HepG2 (cell line): ENCODE data around the gene NEK11. TPM values are rescaled to one million over a fixed set of nuclear protein-coding genes. Genes with fewer than 3 reads are reported as not detected.

ENCODE experiments used
- ATF2 ChIP-seq: sonication (generic); formaldehyde crosslinking; IDR thresholded peaks from 2 replicates; pipeline ENCODE4 v1.4.0; 2020; ENCODE audit warnings: missing genetic modification reagents
- DMTF1 ChIP-seq: sonication (generic); formaldehyde crosslinking; IDR thresholded peaks from 2 replicates; pipeline ENCODE4 v1.4.0; 2020; ENCODE audit warnings: mild to moderate bottlenecking, missing genetic modification reagents
- DPF2 ChIP-seq: sonication (generic); formaldehyde crosslinking; IDR thresholded peaks from 2 replicates; pipeline ENCODE4 v1.4.0; 2020; ENCODE audit warnings: mild to moderate bottlenecking, low read depth, missing genetic modification reagents, borderline replicate concordance
- HIVEP1 ChIP-seq: sonication (generic); formaldehyde crosslinking; IDR thresholded peaks from 2 replicates; pipeline ENCODE4 v1.4.0; 2020; ENCODE audit warnings: mild to moderate bottlenecking, missing genetic modification reagents
- HOXA7 ChIP-seq: sonication (generic); formaldehyde crosslinking; IDR thresholded peaks from 2 replicates; pipeline ENCODE4 v1.8.1; 2022; ENCODE audit warnings: mild to moderate bottlenecking, missing genetic modification reagents, moderate library complexity
- IKZF1 ChIP-seq: fragments of 450-650 bp; IDR thresholded peaks from 2 replicates; pipeline ENCODE4 v1.7.1; 2016
- PAX8 ChIP-seq: sonication (generic); formaldehyde crosslinking; IDR thresholded peaks from 2 replicates; pipeline ENCODE4 v1.8.0; 2022; ENCODE audit warnings: mild to moderate bottlenecking, missing genetic modification reagents, borderline replicate concordance
- PREB ChIP-seq: sonication (generic); formaldehyde crosslinking; IDR thresholded peaks from 2 replicates; pipeline ENCODE4 v1.4.0; 2020; ENCODE audit warnings: missing genetic modification reagents
- STAG1 ChIP-seq: sonication (generic); formaldehyde crosslinking; IDR thresholded peaks from 2 replicates; pipeline ENCODE4 v1.4.0; 2020; ENCODE audit warnings: missing genetic modification reagents
- THAP7 ChIP-seq: sonication (generic); formaldehyde crosslinking; IDR thresholded peaks from 2 replicates; pipeline ENCODE4 v1.8.1; 2023; ENCODE audit warnings: mild to moderate bottlenecking, missing genetic modification reagents
- ZFP37 ChIP-seq: sonication (generic); formaldehyde crosslinking; IDR thresholded peaks from 2 replicates; pipeline ENCODE4 v1.4.0; 2020; ENCODE audit warnings: missing genetic modification reagents, borderline replicate concordance
- ZMYM3 ChIP-seq: sonication (generic); formaldehyde crosslinking; IDR thresholded peaks from 2 replicates; pipeline ENCODE4 v1.5.1; 2020; ENCODE audit warnings: mild to moderate bottlenecking, missing genetic modification reagents
- ZNF256 ChIP-seq: sonication (generic); formaldehyde crosslinking; conservative IDR thresholded peaks from 2 replicates; pipeline ENCODE4 v1.4.0; 2020; ENCODE audit warnings: missing genetic modification reagents
- polyA plus RNA-seq, 8 experiments: library from polyadenylated mRNA; depleted of rRNA in 3 of 8; stranded (reverse) in 7 of 8; unstranded in 1 of 8; fragments of >200 nt; fragmentation: Illumina TruSeq in 4 of 8; extraction: Trizol in 4 of 8; gene quantifications; 2 replicates each; pipeline versions ENCODE4 v1.2.1 to v1.2.3, GENCODE V29; 2011 to 2016; ENCODE audit warnings: low read depth in 4 of 8, missing spikeins in 1 of 8, mixed read lengths in 1 of 8; ENCODE audit not compliant: insufficient read depth in 1 of 8
- total RNA-seq, 5 experiments: library from RNA; depleted of rRNA; stranded (reverse); fragments of >200 nt; fragmentation: Illumina TruSeq; extraction: Trizol; gene quantifications; 2 replicates each; pipeline ENCODE4 v1.2.3, GENCODE V29; 2016; ENCODE audit warnings: low read depth in 1 of 5
- TF ChIP-seq, protein P1 (sequence below): sonication (generic); formaldehyde crosslinking; IDR thresholded peaks from 2 replicates; pipeline ENCODE4 v1.9.0; 2021; ENCODE audit warnings: mild to moderate bottlenecking, missing genetic modification reagents
- TF ChIP-seq, protein P2 (sequence below): sonication (generic); formaldehyde crosslinking; IDR thresholded peaks from 2 replicates; pipeline ENCODE4 v1.5.0; 2020; ENCODE audit warnings: mild to moderate bottlenecking, missing genetic modification reagents, moderate library complexity

NEK11 gene
- total and polyA plus RNA-seq, 2 of the 13 experiments (the other 11 are each of a cell fraction or from before 2014, with no cell fraction given), result 0.95 to 2.2 TPM

DNA sequence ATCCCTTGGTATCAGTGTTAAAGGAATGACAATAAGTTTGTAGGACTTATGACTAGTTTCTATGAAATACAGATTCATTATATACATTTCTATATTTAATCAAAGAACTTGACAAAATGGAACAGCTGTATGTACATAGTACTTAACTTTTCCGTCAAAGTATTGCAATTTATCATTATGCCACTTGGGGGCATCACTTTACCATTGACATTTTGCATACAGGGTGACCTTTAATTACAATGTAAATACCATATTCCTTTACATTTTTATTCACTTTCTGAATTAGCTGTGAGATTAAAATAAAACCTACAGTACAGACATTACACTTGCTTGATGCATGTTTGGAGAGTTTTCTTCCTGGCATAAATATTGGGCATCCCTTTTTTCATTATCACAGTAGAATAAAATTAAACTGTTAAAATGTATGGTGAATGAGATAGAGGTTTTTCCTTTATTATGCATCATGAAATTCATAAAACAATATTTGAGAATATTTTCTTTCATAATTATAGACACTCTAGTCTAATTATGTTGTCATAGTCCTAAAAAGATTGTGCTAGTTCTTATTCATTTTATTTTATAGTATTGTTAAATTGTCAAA lies 6.9 kb downstream of the NEK11 start (continued):
- TF ChIP-seq, protein P1, sequence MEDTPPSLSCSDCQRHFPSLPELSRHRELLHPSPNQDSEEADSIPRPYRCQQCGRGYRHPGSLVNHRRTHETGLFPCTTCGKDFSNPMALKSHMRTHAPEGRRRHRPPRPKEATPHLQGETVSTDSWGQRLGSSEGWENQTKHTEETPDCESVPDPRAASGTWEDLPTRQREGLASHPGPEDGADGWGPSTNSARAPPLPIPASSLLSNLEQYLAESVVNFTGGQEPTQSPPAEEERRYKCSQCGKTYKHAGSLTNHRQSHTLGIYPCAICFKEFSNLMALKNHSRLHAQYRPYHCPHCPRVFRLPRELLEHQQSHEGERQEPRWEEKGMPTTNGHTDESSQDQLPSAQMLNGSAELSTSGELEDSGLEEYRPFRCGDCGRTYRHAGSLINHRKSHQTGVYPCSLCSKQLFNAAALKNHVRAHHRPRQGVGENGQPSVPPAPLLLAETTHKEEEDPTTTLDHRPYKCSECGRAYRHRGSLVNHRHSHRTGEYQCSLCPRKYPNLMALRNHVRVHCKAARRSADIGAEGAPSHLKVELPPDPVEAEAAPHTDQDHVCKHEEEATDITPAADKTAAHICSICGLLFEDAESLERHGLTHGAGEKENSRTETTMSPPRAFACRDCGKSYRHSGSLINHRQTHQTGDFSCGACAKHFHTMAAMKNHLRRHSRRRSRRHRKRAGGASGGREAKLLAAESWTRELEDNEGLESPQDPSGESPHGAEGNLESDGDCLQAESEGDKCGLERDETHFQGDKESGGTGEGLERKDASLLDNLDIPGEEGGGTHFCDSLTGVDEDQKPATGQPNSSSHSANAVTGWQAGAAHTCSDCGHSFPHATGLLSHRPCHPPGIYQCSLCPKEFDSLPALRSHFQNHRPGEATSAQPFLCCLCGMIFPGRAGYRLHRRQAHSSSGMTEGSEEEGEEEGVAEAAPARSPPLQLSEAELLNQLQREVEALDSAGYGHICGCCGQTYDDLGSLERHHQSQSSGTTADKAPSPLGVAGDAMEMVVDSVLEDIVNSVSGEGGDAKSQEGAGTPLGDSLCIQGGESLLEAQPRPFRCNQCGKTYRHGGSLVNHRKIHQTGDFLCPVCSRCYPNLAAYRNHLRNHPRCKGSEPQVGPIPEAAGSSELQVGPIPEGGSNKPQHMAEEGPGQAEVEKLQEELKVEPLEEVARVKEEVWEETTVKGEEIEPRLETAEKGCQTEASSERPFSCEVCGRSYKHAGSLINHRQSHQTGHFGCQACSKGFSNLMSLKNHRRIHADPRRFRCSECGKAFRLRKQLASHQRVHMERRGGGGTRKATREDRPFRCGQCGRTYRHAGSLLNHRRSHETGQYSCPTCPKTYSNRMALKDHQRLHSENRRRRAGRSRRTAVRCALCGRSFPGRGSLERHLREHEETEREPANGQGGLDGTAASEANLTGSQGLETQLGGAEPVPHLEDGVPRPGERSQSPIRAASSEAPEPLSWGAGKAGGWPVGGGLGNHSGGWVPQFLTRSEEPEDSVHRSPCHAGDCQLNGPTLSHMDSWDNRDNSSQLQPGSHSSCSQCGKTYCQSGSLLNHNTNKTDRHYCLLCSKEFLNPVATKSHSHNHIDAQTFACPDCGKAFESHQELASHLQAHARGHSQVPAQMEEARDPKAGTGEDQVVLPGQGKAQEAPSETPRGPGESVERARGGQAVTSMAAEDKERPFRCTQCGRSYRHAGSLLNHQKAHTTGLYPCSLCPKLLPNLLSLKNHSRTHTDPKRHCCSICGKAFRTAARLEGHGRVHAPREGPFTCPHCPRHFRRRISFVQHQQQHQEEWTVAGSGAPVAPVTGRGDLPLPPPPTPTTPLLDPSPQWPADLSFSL (CRISPR knock-in tag), result no peak
- TF ChIP-seq DMTF1 (CRISPR knock-in tag) (no peak), ZFP37 (CRISPR knock-in tag) (no peak), DPF2 (CRISPR knock-in tag) (no peak), ATF2 (no peak), STAG1 (peak; percentile 76), ZNF256 (CRISPR knock-in tag) (no peak), ZMYM3 (CRISPR knock-in tag) (no peak), HIVEP1 (CRISPR knock-in tag) (no peak), THAP7 (CRISPR knock-in tag) (no peak), IKZF1 (no peak), PREB (CRISPR knock-in tag) (no peak), PAX8 (CRISPR knock-in tag) (no peak), HOXA7 (CRISPR knock-in tag) (no peak)
- TF ChIP-seq, protein P2, sequence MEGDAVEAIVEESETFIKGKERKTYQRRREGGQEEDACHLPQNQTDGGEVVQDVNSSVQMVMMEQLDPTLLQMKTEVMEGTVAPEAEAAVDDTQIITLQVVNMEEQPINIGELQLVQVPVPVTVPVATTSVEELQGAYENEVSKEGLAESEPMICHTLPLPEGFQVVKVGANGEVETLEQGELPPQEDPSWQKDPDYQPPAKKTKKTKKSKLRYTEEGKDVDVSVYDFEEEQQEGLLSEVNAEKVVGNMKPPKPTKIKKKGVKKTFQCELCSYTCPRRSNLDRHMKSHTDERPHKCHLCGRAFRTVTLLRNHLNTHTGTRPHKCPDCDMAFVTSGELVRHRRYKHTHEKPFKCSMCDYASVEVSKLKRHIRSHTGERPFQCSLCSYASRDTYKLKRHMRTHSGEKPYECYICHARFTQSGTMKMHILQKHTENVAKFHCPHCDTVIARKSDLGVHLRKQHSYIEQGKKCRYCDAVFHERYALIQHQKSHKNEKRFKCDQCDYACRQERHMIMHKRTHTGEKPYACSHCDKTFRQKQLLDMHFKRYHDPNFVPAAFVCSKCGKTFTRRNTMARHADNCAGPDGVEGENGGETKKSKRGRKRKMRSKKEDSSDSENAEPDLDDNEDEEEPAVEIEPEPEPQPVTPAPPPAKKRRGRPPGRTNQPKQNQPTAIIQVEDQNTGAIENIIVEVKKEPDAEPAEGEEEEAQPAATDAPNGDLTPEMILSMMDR (CRISPR knock-in tag), result peak; percentile 67
